HG02759 (cell line): Measurements from ENCODE around the gene ZNF569.
"Not testable (repeated sequence)": the region's sequence is repeated elsewhere in the genome, so short reads cannot be mapped to it uniquely, and the experiment has no call there.

ENCODE experiments used
- ATAC-seq: cut with Tn5 transposase; IDR thresholded peaks from one replicate; pipeline ENCODE4 v1.9.1; 2021; ENCODE audit warnings: mild to moderate bottlenecking, moderate library complexity; ENCODE audit not compliant: unreplicated experiment

Gene ZNF569

DNA sequence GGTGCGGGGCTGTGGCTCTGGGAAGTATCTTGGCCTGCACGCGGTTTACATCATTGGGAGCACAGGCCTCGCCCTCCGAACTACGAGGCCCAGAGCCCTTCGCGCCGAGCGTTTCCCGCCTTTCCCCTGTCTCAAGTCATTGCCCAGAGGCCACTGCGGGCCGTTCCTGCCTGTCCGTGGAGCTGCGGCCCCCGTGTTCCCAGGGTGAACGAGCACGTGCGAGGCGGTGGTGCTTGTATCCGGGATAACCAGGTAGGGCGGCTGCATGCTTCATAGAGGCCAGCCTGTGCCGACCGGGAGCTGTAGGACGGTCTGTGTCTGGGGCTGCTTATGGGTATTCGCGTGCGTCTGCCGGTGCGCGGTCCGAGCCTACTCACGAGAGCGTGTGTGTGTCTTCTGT is 63.8 kb downstream of the ZNF569 start:
- no peak for ATAC-seq

DNA sequence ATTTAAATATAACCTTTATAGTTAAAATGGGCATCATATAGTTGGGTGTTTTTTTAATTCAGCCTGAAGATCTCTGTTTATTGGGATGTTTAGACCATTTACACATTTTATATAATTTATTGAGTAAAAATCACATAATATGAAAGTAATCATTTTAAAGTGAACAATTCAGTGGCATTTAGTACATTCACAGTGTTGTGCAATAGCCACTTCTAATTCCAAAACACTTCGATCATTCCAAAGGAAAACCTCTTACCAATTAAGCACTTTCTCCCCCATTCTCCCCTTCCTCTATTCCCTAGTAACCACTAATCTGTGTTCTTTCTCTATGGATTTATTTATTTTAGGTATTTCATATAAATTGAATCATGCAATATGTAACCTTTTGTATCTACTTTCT is 66.2 kb downstream of the ZNF569 start:
- no peak for ATAC-seq

DNA sequence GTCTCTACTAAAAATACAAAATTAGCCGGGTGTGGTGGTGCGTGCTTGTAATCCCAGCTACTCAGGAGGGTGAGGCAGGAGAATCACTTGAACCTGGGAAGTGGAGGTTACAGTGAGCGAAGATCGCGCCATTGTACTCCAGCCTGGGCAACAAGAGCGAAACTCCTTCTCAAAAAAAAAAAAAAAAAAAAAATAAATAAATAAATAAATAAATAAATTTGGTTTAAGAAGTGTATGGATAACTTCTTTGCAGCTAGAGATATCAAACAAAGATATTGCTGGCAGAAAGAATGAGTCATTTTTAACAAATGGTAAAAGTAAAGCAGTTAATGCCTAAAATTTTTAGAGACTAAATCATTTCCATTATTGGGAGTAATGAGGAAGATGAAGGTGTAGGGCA is 75.8 kb downstream of the ZNF569 start:
- not testable (repeated sequence) for ATAC-seq

DNA sequence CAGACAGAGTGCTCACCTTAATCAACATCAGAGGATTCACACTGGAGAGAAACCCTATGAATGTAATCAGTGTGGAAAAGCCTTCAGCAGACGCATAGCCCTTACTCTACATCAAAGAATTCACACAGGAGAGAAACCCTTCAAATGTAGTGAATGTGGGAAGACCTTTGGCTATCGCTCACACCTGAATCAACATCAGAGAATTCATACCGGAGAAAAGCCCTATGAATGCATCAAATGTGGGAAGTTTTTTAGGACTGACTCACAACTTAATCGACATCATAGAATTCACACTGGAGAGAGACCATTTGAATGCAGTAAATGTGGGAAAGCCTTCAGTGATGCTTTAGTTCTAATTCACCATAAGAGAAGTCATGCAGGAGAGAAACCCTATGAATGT is 78.0 kb downstream of the ZNF569 start:
- ATAC-seq, result no peak

DNA sequence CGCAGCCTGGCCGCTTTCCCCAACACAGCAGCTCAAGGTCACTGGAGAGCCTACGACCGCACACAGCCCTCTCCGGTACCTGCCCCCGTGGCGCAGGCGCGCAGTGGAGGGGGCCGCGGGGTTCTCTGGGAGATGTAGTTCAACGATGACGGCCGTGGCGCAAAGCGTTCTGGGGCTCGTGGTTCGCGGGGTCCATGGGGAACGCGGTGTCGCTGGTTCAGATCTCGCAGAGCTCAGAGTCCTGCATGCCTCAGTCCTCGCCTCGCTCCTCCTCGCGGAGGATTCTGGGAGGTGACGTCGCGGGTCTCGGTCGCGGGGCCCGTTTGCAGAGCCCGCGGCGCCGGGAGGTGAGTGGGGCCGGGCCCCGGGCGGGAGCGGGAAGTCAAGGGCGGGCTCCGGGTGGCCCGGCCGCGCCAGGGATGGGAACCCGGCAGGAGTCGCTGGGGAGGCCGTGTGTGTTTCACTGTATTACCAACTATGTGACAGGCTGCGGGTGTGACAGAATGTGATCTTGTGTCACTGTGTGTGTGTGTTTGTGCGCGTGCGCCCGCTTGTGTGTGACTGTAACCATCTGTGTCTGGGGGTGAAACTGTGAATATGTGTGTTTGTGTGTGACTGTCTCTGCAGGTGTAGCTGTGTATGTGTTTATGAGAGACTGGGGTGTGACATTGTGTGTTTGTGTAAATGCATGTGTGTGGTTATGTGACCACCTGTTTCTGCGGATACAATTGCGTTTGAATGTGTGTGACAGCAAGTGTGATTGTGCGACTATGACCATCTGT is 96.2 kb downstream of the ZNF569 start, which contains the start of gene ZNF527:
Gene ZNF527 (plus strand): TSS at position 220 of the 782 bp plus-strand sequence. CDS start 3,100 bp downstream, outside the sequence.
- peak; percentile 98 for ATAC-seq

DNA sequence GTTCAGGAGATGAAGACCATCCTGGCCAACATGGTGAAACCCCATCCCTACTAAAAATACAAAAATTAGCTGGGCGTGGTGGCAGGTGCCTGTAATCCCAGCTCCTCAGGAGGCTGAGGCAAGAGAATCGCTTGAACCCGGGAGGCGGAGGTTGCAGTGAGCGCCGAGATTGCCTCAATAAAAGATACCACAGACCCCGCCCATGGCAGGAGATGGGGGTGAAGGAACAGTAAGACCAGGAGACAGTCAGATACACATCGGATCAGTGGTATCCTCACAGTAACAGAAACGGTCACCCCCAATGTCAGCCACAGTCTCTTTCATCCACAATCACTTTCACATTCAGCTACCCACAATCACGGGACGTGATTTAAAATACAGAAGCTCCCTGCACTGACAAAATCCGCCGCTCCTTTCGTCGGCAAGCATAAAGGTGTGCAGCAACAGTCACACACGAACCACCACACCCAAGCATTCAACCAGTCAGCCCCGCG is 96.8 kb downstream of the ZNF569 start:
- ATAC-seq, result peak; percentile 13

DNA sequence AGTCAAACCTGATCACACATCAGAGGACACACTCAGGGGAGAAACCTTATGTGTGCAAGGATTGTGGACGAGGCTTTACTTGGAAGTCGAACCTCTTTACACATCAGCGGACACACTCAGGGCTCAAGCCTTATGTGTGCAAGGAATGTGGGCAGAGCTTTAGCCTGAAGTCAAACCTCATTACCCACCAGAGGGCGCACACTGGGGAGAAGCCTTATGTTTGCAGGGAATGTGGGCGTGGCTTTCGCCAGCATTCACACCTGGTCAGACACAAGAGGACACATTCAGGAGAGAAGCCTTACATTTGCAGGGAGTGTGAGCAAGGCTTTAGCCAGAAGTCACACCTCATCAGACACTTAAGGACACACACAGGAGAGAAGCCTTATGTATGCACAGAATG is 104.5 kb downstream of the ZNF569 start:
- ATAC-seq, result no peak

DNA sequence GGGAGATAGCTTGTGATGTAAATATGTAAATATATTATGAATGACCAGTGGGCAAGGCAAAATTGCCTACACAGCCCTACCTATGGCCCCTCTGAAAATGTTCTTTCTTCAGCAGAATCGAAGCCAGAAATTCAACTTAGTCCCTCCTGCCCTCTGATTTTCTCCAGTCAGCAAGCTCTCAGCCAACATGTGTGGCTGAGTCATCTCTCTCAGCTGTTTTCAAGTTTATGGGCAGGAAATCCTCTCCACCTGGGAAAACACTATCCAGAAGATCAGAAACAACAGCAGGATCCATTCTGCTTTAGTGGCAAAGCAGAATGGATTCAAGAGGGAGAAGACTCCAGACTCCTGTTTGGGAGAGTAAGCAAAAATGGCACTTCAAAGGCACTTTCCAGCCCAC is 105.2 kb downstream of the ZNF569 start:
- ATAC-seq, result no peak
